GM12891 (cell line): Measurements from ENCODE around the gene DDX31.

Experiments used
- POLR2A ChIP-seq: IDR thresholded peaks from 2 replicates; pipeline ENCODE4 v1.6.1; 2011; ENCODE audit warnings: low read depth, low read length, control low read depth
- POLR2AphosphoS5 ChIP-seq: IDR thresholded peaks from 2 replicates; pipeline ENCODE4 v1.6.1; 2011; ENCODE audit warnings: low read depth, low read length, control low read depth
- POU2F2 ChIP-seq: IDR thresholded peaks from 2 replicates; pipeline ENCODE4 v1.6.1; 2011; ENCODE audit warnings: low read depth, mild to moderate bottlenecking, control low read depth, low read length, moderate library complexity
- TAF1 ChIP-seq: IDR thresholded peaks from 2 replicates; pipeline ENCODE4 v1.6.1; 2011; ENCODE audit warnings: low read depth, low read length, control low read depth

GRCh38 chr9:132602207-132602606 is 67.6 kb downstream of the DDX31 start:
- no peak for TF ChIP-seq POLR2AphosphoS5
- TF ChIP-seq POLR2A: no peak
- TF ChIP-seq TAF1: no peak
- TF ChIP-seq POU2F2: no peak
